ENCODE data around the gene RAB40B. TPM values are rescaled to one million over a fixed set of nuclear protein-coding genes. Genes with fewer than 3 reads are reported as not detected.

Gene RAB40B
- total and polyA plus RNA-seq, 2 of the 13 experiments (the other 11 are each of a cell fraction or from before 2014, with no cell fraction given) = 6.2 to 6.5 TPM

- no peak for TF ChIP-seq NCOR1 (IDR thresholded peaks at IDR 0.05; ENCODE audit: borderline replicate concordance, low read length)
- TF ChIP-seq ZFP82 (CRISPR knock-in tag; IDR thresholded peaks at IDR 0.05; ENCODE audit: borderline replicate concordance) = peak; percentile 61; the same call in 1 of the 2 replicates
- no peak; the same call in 1 of the 2 replicates for TF ChIP-seq ZNF547 (CRISPR knock-in tag; IDR thresholded peaks at IDR 0.05)
- TF ChIP-seq KMT2A (CRISPR knock-in tag; IDR thresholded peaks at IDR 0.05) = 0 out of 2 replicates have a peak, but pooled peaks have one; percentile 18
- TF ChIP-seq TCF12 (IDR thresholded peaks at IDR 0.05) = no peak
- peak; percentile 47; the same call in 1 of the 2 replicates for TF ChIP-seq TCF12 (CRISPR knock-in tag; IDR thresholded peaks at IDR 0.05)
- peak; percentile 83; the same call in 1 of the 2 replicates for TF ChIP-seq ARID4A (CRISPR knock-in tag; IDR thresholded peaks at IDR 0.05; ENCODE audit: borderline replicate concordance)
- TF ChIP-seq GMEB1 (CRISPR knock-in tag; IDR thresholded peaks at IDR 0.05; ENCODE audit: borderline replicate concordance) = peak; percentile 55; the same call in 1 of the 2 replicates
- peak; percentile 57; the same call in 1 of the 2 replicates for TF ChIP-seq ZNF709 (CRISPR knock-in tag; IDR thresholded peaks at IDR 0.05)
- TF ChIP-seq THAP9 (CRISPR knock-in tag; IDR thresholded peaks at IDR 0.05; ENCODE audit: borderline replicate concordance) = no peak
- no peak for TF ChIP-seq JUNB (CRISPR knock-in tag; IDR thresholded peaks at IDR 0.05; ENCODE audit: borderline replicate concordance)
- TF ChIP-seq RXRA (CRISPR knock-in tag; IDR thresholded peaks at IDR 0.05) = 0 out of 2 replicates have a peak, but pooled peaks have one; percentile 7
- no peak for TF ChIP-seq LCORL (IDR thresholded peaks at IDR 0.05)
- peak; percentile 3; the same call in 1 of the 2 replicates for TF ChIP-seq LCORL (CRISPR knock-in tag; IDR thresholded peaks at IDR 0.05)
- 0 out of 2 replicates have a peak, but pooled peaks have one; percentile 12 for TF ChIP-seq HMGXB3 (CRISPR knock-in tag; IDR thresholded peaks at IDR 0.05; ENCODE audit: borderline replicate concordance)
Measured at GRCh38 chr17:82716203-82717010, 17.9 kb upstream of the RAB40B start, which contains the start of gene FN3KRP (continued).
